ENCODE measurements around the gene EPB41L3. TPM values are rescaled to one million over a fixed set of nuclear protein-coding genes. Genes with fewer than 3 reads are reported as not detected.
"Not testable (repeated sequence)": the region's sequence is repeated elsewhere in the genome, so short reads cannot be mapped to it uniquely, and the experiment has no call there.

EPB41L3 gene
- total and polyA plus RNA-seq, 4 donors: 6.5 to 116 (median 43.7) TPM

DNA sequence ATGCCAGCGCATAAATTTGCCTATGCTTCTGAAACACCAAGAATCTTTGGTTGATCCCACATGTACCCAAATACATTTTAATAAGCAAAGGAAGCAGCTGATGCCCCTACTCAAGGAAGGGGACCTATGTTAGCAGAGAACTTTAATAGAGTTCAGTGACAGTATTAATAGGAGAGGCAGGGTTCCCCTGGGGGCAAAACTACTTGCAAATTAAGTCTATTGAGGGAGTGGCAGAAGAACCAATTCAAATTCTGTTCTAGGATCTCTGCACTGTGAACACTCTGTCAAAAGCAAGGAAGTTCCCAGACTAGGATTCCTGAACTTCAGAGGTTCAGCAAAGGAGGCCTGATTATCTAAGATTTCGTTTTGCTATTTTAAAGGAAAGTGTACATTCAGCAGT is 47.5 kb downstream of the EPB41L3 start:
- Histone ChIP-seq H3K27ac (ENCODE audit: low read depth in 1 of 2, low read length in 2 of 2) (no peak overlapping the region), H3K4me1 (ENCODE audit: control insufficient read depth in 1 of 2, insufficient read depth in 2 of 2, low read length in 2 of 2) (no peaks in the 10 kb centered on the region), H3K9me3 (ENCODE audit: control insufficient read depth, low read length) (no peaks in the 10 kb centered on the region), H3K36me3 (ENCODE audit: control insufficient read depth in 1 of 2, insufficient read depth in 2 of 2, low read length in 1 of 2) (no peaks in the 10 kb centered on the region), H3K4me3 (ENCODE audit: low read length in 2 of 2) (no peak overlapping the region), H3K27me3 (ENCODE audit: control insufficient read depth in 1 of 2, insufficient read depth in 2 of 2, low read length in 1 of 2) (no peaks in the 10 kb centered on the region)
- 85 to 86% methylated on average over 2 of the region's 2 CpGs for WGBS, 2 donors
- intact Hi-C loops (cut with DNase I): no loop called here
- no peak for DNase-seq
- no peak for ATAC-seq (ENCODE audit: low FRiP score)

DNA sequence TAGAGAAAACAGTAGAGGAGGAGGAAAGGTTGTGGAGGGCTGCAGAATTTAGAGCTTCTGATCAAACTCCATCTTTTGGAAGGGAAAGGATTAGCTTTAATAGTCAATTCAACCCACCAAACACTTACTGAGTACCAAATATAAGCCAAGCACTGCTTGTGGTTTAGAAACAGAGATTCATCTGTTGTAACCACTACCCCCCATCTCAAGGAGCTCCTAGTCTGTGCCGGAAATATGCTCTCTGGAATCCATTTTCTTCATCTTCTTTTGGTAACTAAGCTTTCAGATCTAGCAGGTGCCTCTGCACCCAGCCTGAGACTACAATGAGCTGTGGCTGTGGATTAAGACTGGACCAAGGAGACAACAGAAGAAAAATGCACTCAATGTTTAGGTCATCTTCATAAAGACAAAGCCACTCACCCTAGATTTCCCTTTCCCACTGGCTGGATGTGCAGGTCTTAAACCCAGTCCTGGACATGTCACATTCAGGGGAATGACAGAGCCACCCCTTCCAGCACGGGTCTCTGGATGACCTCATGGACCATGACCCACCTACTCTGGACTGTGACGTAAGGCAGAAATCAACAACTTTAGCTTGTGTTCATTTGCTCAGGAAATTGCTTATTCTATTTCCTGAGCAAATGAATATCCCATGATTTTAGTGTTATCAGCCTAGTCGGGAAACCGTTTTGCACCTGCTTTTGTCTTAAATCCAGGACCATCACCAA is 52.9 kb downstream of the EPB41L3 start:
- intact Hi-C loops (cut with DNase I): no loop called here
- no peaks in the 10 kb centered on the region for H3K4me1 ChIP-seq (ENCODE audit: control insufficient read depth in 1 of 2, insufficient read depth in 2 of 2, low read length in 2 of 2)
- H3K27ac ChIP-seq (ENCODE audit: low read depth in 1 of 2, low read length in 2 of 2): no peak overlapping the region
- no peak overlapping the region for H3K4me3 ChIP-seq (ENCODE audit: low read length in 2 of 2)
- ATAC-seq (ENCODE audit: low FRiP score): no peak
- no peak for DNase-seq
- H3K27me3 ChIP-seq (ENCODE audit: control insufficient read depth in 1 of 2, insufficient read depth in 2 of 2, low read length in 1 of 2): no peaks in the 10 kb centered on the region
- H3K36me3 ChIP-seq (ENCODE audit: control insufficient read depth in 1 of 2, insufficient read depth in 2 of 2, low read length in 1 of 2): no peaks in the 10 kb centered on the region
- 84 to 86% methylated on average over 5 of the region's 5 CpGs for WGBS, 2 donors
- no peaks in the 10 kb centered on the region for H3K9me3 ChIP-seq (ENCODE audit: control insufficient read depth, low read length)

DNA sequence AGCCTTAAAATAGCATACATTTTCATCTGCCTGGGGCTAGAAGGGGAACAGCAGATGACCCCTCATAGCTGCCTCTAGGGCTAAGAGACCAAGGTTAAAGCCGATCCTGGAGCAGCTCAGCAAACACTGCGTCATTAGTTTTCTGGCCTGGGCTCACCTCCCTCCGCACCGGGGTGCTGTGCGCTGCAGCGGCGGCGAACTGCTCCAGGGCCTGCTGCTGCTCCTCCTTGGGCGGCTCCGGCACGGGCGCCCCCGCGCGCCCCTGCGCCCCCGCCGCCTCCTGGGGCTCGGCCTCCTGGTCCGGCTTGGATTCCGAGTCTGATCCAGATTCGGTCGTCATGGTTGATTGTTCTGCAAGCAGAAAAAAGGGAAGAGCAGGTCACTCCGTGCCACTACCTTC is 55.0 kb downstream of the EPB41L3 start:
- Histone ChIP-seq H3K4me1 (ENCODE audit: control insufficient read depth in 1 of 2, insufficient read depth in 2 of 2, low read length in 2 of 2) (no peaks in the 10 kb centered on the region), H3K9me3 (ENCODE audit: control insufficient read depth, low read length) (no peaks in the 10 kb centered on the region), H3K36me3 (ENCODE audit: control insufficient read depth in 1 of 2, insufficient read depth in 2 of 2, low read length in 1 of 2) (no peaks in the 10 kb centered on the region), H3K27ac (ENCODE audit: low read depth in 1 of 2, low read length in 2 of 2) (no peak overlapping the region), H3K27me3 (ENCODE audit: control insufficient read depth in 1 of 2, insufficient read depth in 2 of 2, low read length in 1 of 2) (no peaks in the 10 kb centered on the region), H3K4me3 (ENCODE audit: low read length in 2 of 2) (no peak overlapping the region)
- WGBS, 2 donors: 11 to 24% methylated on average over 24 of the region's 24 CpGs
- intact Hi-C loops (cut with DNase I): no loop called here
- DNase-seq (no peak), ATAC-seq (ENCODE audit: low FRiP score) (peak; percentile 54)

DNA sequence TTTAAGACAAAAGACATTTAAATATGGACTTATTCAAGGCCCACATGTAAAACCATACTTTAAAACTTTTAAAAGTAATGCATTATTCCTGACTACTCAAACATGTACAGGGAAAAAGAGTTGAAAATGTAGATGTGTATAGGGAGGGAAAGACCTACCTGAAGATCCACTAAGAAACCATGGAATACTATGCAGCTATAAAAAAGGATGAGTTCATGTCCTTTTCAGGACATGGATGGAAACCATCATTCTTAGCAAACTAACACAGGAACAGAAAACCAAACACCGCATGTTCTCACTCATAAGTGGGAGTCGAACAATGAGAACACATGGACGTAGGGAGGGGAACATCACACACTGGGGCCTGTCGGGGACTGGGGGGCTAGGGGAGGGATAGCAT is 55.8 kb downstream of the EPB41L3 start:
- H3K4me3 ChIP-seq (ENCODE audit: low read length in 2 of 2); H3K27me3 ChIP-seq (ENCODE audit: control insufficient read depth in 1 of 2, insufficient read depth in 2 of 2, low read length in 1 of 2); ATAC-seq (ENCODE audit: low FRiP score); H3K27ac ChIP-seq (ENCODE audit: low read depth in 1 of 2, low read length in 2 of 2); DNase-seq; intact Hi-C loops (cut with DNase I); H3K36me3 ChIP-seq (ENCODE audit: control insufficient read depth in 1 of 2, insufficient read depth in 2 of 2, low read length in 1 of 2); H3K9me3 ChIP-seq (ENCODE audit: control insufficient read depth, low read length); H3K4me1 ChIP-seq (ENCODE audit: control insufficient read depth in 1 of 2, insufficient read depth in 2 of 2, low read length in 2 of 2): not testable (repeated sequence)
- 90 to 97% methylated on average over 4 of the region's 4 CpGs for WGBS, 2 donors

DNA sequence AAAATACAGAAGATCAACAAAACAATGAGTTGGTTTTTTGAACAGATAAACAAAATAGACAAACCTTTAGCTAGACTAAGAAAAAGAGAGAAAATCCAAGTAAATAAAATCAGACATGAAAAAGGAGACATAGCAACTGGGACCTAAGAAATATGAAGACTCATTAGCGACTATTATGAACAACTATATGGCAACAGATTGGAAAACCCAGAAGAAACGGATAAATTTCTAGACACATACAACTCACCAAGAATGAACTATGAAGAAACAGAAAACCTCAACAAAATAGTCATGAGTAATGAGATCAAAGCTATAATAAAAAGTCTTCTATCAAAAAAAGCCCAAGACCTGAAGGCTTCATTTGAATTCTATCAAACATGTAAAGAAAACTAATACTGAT is 59.3 kb downstream of the EPB41L3 start:
- no peak for DNase-seq
- H3K4me1 ChIP-seq (ENCODE audit: control insufficient read depth in 1 of 2, insufficient read depth in 2 of 2, low read length in 2 of 2): no peaks in the 10 kb centered on the region
- no peaks in the 10 kb centered on the region for H3K27me3 ChIP-seq (ENCODE audit: control insufficient read depth in 1 of 2, insufficient read depth in 2 of 2, low read length in 1 of 2)
- no peak overlapping the region for H3K4me3 ChIP-seq (ENCODE audit: low read length in 2 of 2)
- no peaks in the 10 kb centered on the region for H3K36me3 ChIP-seq (ENCODE audit: control insufficient read depth in 1 of 2, insufficient read depth in 2 of 2, low read length in 1 of 2)
- WGBS, 2 donors: 91 to 97% methylated on average over 2 of the region's 2 CpGs
- intact Hi-C loops (cut with DNase I): no loop called here
- no peak for ATAC-seq (ENCODE audit: low FRiP score)
- no peaks in the 10 kb centered on the region for H3K9me3 ChIP-seq (ENCODE audit: control insufficient read depth, low read length)
- H3K27ac ChIP-seq (ENCODE audit: low read depth in 1 of 2, low read length in 2 of 2): no peak overlapping the region

DNA sequence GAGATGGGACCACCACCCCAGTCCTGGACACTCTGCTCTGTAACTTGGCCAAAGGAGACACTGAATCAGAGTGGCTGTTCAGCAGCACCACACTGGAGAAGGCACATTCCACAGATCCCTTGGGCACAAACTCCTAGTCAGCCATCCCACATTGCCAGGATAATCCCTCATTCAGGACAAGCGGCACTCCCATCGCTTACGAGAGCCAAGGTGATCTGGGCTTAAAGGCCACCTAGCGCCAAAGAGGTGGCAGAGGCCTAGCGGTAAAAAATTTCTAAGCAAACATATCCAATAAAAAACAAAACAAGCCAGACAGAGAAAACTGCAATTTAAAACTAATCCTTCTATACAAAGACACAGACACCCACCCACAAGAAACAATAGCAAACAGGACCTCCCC is 62.2 kb downstream of the EPB41L3 start:
- ATAC-seq (ENCODE audit: low FRiP score) (no peak), DNase-seq (no peak)
- Histone ChIP-seq H3K9me3 (ENCODE audit: control insufficient read depth, low read length) (no peaks in the 10 kb centered on the region), H3K4me3 (ENCODE audit: low read length in 2 of 2) (no peak overlapping the region), H3K27me3 (ENCODE audit: control insufficient read depth in 1 of 2, insufficient read depth in 2 of 2, low read length in 1 of 2) (no peaks in the 10 kb centered on the region), H3K4me1 (ENCODE audit: control insufficient read depth in 1 of 2, insufficient read depth in 2 of 2, low read length in 2 of 2) (no peaks in the 10 kb centered on the region), H3K36me3 (ENCODE audit: control insufficient read depth in 1 of 2, insufficient read depth in 2 of 2, low read length in 1 of 2) (no peaks in the 10 kb centered on the region), H3K27ac (ENCODE audit: low read depth in 1 of 2, low read length in 2 of 2) (no peak overlapping the region)
- WGBS, 2 donors: 92 to 96% methylated on average over 5 of the region's 5 CpGs
- intact Hi-C loops (cut with DNase I): no loop called here

DNA sequence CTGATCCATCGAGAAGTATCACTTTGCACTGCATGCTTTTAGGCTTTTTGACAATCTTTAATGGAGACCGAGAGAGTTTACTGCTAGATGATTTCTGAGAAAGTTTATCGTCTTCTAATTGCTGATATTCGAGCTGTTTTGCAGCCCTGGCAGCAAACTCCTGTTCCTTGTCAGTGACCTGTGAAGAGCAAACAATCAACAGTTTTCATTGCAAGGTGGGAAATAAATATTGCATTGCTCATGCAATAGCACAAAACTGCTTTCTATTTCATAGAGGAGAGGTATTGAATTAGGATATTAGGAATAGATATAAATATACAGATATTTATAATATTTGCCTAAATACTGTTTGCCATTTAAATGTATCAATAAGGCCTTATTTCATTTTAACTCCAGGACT is 65.5 kb downstream of the EPB41L3 start:
- no peaks in the 10 kb centered on the region for H3K4me1 ChIP-seq (ENCODE audit: control insufficient read depth in 1 of 2, insufficient read depth in 2 of 2, low read length in 2 of 2)
- no peaks in the 10 kb centered on the region for H3K9me3 ChIP-seq (ENCODE audit: control insufficient read depth, low read length)
- intact Hi-C loops (cut with DNase I): no loop called here
- no peak for DNase-seq
- no peaks in the 10 kb centered on the region for H3K36me3 ChIP-seq (ENCODE audit: control insufficient read depth in 1 of 2, insufficient read depth in 2 of 2, low read length in 1 of 2)
- no peaks in the 10 kb centered on the region for H3K27me3 ChIP-seq (ENCODE audit: control insufficient read depth in 1 of 2, insufficient read depth in 2 of 2, low read length in 1 of 2)
- H3K4me3 ChIP-seq (ENCODE audit: low read length in 2 of 2): no peak overlapping the region
- no peak for ATAC-seq (ENCODE audit: low FRiP score)
- no peak overlapping the region for H3K27ac ChIP-seq (ENCODE audit: low read depth in 1 of 2, low read length in 2 of 2)
- WGBS, 2 donors: 78 to 82% methylated on average over 4 of the region's 4 CpGs

DNA sequence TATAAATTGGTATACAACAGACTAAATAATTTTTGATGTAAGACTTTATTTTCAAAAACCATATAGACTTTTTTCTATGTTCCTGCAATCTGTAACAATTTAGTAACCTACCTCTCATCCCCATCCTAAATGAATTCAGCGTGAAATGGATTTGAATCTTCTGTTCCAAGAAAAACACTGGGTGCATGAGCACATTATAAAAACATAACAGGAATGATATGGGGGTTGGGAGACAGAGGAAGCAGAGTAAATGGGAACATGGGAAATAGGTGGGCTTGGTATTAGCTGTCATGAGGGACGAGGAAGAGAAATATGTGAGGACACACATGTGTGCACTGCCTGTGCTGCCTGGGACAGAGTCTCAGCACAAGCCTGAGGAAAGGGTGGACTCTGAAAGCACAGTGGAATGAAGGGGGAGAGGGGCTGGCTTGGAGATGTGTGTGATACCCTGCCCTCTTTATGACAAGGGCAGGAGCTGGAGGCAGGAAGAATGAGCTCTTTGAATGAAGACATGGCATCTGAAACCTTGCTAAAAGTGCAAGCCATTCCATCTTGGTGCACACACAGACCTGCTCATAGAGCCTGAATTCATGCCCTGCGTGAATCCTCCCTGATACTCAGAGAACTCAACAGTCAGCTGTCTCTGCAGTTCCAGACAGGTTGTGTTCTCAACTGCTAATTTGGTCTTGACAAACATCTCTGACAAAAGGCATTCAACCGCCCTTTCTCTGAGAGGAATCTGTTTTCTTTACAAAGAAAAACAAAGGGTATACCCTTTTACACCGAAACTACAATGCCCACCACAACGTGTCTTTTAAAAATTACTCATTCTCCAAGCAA is 66.6 kb downstream of the EPB41L3 start:
- no peaks in the 10 kb centered on the region for H3K9me3 ChIP-seq (ENCODE audit: control insufficient read depth, low read length)
- no peak overlapping the region for H3K27ac ChIP-seq (ENCODE audit: low read depth in 1 of 2, low read length in 2 of 2)
- ATAC-seq (ENCODE audit: low FRiP score) (no peak), DNase-seq (no peak)
- no peaks in the 10 kb centered on the region for H3K4me1 ChIP-seq (ENCODE audit: control insufficient read depth in 1 of 2, insufficient read depth in 2 of 2, low read length in 2 of 2)
- intact Hi-C loops (cut with DNase I): no loop called here
- H3K4me3 ChIP-seq (ENCODE audit: low read length in 2 of 2): no peak overlapping the region
- H3K36me3 ChIP-seq (ENCODE audit: control insufficient read depth in 1 of 2, insufficient read depth in 2 of 2, low read length in 1 of 2): no peaks in the 10 kb centered on the region
- 45 to 48% methylated on average over 6 of the region's 6 CpGs for WGBS, 2 donors
- H3K27me3 ChIP-seq (ENCODE audit: control insufficient read depth in 1 of 2, insufficient read depth in 2 of 2, low read length in 1 of 2): no peaks in the 10 kb centered on the region

DNA sequence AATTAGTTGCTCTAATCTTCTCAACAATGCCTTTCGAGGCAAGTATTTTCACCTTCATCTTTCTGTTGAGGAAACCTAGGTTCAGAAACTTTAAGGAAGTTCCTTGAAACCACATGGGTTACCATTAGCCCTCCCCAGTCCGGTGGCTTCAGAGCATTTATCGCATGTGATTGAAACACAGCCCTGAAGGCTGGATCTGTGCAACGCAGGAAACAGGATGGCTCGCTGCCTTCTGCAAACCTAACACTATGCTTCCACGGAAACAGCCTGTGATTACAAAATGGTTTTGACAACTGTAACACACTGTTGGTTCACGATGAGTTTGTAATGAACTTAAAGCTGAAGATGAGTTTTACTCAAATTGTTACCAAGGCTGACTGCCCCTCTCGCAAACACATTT is 68.5 kb downstream of the EPB41L3 start:
- Histone ChIP-seq H3K4me3 (ENCODE audit: low read length in 2 of 2) (no peak overlapping the region), H3K27me3 (ENCODE audit: control insufficient read depth in 1 of 2, insufficient read depth in 2 of 2, low read length in 1 of 2) (no peaks in the 10 kb centered on the region), H3K4me1 (ENCODE audit: control insufficient read depth in 1 of 2, insufficient read depth in 2 of 2, low read length in 2 of 2) (no peaks in the 10 kb centered on the region), H3K27ac (ENCODE audit: low read depth in 1 of 2, low read length in 2 of 2) (no peak overlapping the region), H3K36me3 (ENCODE audit: control insufficient read depth in 1 of 2, insufficient read depth in 2 of 2, low read length in 1 of 2) (no peaks in the 10 kb centered on the region), H3K9me3 (ENCODE audit: control insufficient read depth, low read length) (no peaks in the 10 kb centered on the region)
- ATAC-seq (ENCODE audit: low FRiP score): no peak
- intact Hi-C loops (cut with DNase I): no loop called here
- 38 to 41% methylated on average over 8 of the region's 8 CpGs for WGBS, 2 donors
- DNase-seq: peak in 1 of 2 donors; percentile 54

Data from aorta (tissue), 5 donors.